ENCODE data around the gene RASGRP2.

DNA sequence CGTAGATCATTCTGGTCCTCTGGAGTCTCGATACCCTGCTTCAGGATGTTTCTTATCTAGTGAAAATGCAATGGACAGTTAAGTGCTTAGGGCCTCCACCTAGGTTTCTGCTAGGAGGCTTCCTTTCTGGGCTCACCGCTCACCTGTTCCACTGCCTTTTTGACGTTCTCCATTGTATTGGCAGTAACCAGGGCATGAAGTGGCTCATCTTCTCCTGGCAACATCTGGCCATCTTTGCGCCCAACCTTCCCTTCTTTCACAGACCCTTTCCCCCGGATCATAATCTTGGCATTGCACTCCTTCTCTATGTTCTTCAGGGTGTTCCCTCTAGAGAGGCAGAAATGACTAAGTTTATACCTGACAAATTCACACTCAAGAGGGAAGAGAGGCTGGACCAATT, 25.3 kb upstream of the RASGRP2 start:
- TF ChIP-seq, protein P1, sequence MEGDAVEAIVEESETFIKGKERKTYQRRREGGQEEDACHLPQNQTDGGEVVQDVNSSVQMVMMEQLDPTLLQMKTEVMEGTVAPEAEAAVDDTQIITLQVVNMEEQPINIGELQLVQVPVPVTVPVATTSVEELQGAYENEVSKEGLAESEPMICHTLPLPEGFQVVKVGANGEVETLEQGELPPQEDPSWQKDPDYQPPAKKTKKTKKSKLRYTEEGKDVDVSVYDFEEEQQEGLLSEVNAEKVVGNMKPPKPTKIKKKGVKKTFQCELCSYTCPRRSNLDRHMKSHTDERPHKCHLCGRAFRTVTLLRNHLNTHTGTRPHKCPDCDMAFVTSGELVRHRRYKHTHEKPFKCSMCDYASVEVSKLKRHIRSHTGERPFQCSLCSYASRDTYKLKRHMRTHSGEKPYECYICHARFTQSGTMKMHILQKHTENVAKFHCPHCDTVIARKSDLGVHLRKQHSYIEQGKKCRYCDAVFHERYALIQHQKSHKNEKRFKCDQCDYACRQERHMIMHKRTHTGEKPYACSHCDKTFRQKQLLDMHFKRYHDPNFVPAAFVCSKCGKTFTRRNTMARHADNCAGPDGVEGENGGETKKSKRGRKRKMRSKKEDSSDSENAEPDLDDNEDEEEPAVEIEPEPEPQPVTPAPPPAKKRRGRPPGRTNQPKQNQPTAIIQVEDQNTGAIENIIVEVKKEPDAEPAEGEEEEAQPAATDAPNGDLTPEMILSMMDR (IDR thresholded peaks at IDR 0.05), result no peak
- TF ChIP-seq POLR2A (IDR thresholded peaks at IDR 0.05), result no peak
- no peak for TF ChIP-seq EP300 (IDR thresholded peaks at IDR 0.05)
- TF ChIP-seq POLR2AphosphoS5 (IDR thresholded peaks at IDR 0.05), result no peak

All from upper lobe of left lung (tissue), 4 donors.